Renal cortical epithelial cell (primary cell): ENCODE results near the gene TREX2. TPM values are rescaled to one million over a fixed set of nuclear protein-coding genes. Genes with fewer than 3 reads are reported as not detected.
"Not testable (repeated sequence)": the region's sequence is repeated elsewhere in the genome, so short reads cannot be mapped to it uniquely, and the experiment has no call there.

Experiments
- DNase-seq: peaks from one replicate; pipeline ENCODE4 v3.0.0-alpha.2; 2011; ENCODE audit warnings: low read depth
- total RNA-seq: library from RNA; depleted of rRNA; stranded (reverse); fragments of >200 nt; gene quantifications from 2 replicates; pipeline ENCODE4 v1.2.3, GENCODE V29; 2014

TREX2 gene
- total RNA-seq, 1 donor from 2014 or later = 0.50 TPM

- DNase-seq = no peak
Measured at GRCh38 chrX:153408871-153409351, 36.9 kb downstream of the TREX2 start.

- DNase-seq = no peak
Measured at GRCh38 chrX:153408221-153408721, 37.6 kb downstream of the TREX2 start.

GRCh38 chrX:153407736-153408135, 38.1 kb downstream of the TREX2 start:
- DNase-seq = no peak

GRCh38 chrX:153406903-153407302, 39.0 kb downstream of the TREX2 start:
- DNase-seq = no peak

DNA sequence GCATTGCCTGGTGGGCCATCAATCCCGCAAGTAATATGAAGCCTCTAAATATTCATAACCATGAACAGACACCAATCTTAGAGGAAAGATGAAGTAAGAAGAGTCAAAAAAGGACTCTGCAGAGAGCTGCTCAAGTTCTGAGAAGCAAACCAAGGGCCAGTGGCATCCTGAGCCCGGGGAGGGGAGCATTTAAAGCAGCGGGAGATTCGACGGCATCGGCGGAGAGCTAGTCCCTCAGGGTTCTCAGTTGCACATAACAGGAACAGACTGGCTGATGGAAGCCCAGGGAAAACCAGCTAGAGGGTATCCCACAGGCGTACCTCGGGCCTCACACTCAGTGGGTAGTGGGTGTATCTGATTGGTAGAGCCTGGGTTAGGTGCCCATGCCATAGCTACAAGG, 39.8 kb downstream of the TREX2 start:
- DNase-seq = no peak

- DNase-seq = no peak
Measured at GRCh38 chrX:153405426-153405825, 40.4 kb downstream of the TREX2 start.

- DNase-seq = not testable (repeated sequence)
Measured at GRCh38 chrX:153404333-153404732, 41.5 kb downstream of the TREX2 start.

GRCh38 chrX:153401133-153401764, 44.6 kb downstream of the TREX2 start, which contains the start of gene PNMA6E:
PNMA6E (minus strand) TSS chrX:153401350; CDS start chrX:153398849, 2,501 bp downstream.
- DNase-seq = no peak

DNA sequence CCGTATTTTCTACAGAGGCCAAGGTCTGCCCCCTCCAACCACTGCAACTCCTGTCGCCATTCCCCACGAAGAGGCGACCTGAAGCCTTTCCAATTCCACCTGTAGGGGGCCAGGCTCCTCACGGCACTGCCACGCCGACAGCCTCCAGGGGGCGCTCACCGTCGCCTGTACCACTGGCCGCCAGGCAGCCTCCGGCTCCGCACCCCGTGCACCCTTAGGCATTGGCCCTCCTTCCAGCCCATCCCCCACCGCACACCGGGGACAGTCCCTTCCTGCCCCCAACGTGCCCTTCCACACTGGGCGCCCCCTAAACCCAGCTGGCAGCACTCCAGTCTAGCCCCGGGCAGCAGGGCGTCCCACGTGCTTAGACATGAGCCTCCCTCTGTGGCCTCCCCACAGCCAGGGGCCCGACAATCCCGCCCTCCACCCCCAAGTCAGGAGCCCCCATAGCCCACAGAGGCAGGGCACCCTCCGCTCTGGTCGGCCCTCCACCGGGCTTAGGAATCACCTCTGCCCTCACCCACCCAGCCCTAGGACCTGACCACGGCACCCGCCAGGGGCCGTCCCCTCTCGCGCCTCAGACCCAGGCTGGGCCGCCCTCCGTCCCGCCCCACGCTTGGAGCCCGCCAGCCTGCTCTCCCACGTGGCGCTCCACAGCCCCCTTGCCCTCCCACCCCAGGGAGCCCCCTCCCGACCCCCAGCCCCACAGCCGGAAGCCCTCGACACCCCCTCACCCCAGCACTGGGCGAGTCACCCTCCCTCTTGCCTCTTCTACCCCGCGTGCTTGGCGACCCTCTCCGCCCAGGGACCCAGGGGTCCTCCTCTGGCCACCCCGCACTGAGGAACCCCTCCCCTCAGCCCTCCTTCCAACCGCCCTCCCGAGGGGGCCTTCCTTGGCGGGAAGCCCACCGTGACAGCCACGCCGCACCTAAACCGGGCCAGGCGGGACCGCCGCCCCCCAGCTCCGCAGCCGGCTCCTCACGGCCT, 45.4 kb downstream of the TREX2 start:
- no peak for DNase-seq

- no peak for DNase-seq
Measured at GRCh38 chrX:153398275-153398960, 47.4 kb downstream of the TREX2 start.

DNA sequence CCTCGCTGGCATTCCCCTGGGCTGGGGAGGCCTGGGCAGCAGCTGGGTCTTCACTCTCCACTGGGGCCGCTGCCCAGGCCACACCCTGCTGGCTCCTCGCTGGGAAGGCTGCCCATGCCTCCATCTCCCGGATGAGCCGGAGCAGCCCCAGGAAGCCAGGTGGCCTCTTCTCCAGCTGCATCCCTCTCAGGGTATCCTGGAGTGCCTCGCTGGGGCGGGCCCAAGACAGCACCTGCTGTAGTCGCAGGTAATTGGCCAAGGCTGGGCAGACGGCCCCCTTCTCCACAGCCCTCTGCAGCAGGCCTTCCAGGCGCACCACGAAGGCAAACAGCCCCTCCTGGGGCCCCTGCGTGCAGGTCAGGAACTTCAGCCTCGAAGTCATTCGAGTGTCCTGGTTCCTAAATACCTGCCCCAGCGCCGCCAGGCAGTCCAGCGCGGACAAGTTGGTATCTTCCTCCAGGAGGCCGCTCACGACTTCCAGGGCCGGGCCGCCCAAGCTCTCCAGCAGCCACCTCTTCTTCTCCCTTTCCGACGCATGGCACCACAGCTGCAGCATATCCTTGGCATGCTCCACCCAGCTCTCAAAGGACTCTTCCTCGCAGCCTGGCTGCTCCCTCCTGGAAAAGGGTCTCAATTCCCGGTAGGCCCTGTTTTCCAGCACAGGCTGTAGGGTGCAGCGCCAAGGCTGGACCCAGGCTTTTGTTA, 48.4 kb downstream of the TREX2 start:
- no peak for DNase-seq

DNA sequence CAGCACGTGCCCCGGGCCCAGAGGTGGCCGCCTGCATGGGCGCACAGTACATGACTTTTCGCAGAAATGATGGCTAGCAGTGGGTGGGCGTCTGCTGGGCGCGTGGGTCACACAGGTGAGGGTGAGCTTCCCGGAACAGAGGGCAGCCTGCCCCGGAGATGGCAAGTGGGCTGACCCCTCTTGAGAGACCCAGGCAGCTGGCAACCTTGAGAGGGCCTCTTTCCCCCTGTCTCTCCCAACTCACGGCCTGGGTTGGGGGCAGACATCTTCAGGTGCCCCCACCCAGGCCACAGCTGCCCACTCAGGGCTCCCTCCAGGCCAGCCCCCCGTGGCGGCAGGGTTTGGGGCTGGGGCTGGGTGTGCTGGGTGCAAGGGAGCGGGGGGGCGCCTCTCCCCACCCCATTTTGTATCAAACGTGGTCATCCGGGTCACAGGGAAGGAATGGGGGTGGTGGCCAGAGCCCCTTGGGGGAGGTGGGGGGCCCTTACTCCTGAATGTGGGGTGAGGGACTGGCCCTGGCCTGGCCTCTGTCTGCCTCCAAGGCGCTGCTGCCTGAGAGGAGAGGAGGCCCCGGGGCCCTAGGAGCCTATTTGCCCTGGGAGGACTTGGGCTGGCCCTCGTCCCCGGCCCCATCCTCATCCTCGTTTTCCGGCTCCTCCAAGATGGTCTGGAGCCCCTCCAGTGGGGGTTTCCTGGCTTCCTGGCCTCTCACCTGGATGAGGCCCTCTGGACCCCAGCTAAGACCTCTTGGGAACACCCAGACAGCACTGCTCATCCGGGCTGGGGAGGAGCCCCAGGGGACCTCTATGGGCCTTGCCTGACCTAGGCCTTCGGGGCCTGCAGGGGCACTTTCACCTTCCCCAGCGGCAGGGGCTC, 49.3 kb downstream of the TREX2 start:
- no peak for DNase-seq

DNA sequence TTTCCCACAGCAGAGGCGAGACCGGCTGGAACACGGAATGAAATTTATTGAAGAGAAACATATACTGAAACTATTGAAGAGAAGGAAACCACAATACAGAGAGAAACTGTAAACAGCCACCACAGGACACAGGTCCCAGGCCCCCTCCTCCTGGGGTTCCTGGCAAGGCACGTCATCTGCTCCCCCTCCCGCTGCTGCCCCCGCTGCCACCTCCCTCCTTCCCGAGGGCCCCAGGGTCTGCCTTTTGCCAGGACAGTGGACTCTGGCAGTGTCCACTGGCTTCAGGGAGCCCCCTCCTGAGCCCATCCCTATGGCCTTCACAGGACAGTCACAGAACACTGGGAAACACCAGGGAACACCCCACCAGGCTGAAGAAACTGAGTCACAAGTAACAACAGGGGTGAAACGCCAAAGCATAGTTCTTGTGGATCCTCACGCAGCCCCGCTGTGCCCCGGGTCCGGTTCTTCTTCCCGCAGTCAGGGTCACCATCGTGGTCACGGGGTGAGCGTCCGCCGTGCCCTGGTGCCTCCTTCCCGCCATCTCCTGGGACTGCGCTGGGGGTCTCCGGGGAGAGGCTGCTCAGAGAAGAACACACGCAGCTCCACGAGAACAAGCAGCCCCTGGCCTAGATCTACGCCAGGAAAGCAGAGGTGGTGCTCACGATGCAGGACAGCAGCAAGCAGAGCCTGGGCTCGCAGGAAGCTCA, 50.1 kb downstream of the TREX2 start:
- no peak for DNase-seq

DNA sequence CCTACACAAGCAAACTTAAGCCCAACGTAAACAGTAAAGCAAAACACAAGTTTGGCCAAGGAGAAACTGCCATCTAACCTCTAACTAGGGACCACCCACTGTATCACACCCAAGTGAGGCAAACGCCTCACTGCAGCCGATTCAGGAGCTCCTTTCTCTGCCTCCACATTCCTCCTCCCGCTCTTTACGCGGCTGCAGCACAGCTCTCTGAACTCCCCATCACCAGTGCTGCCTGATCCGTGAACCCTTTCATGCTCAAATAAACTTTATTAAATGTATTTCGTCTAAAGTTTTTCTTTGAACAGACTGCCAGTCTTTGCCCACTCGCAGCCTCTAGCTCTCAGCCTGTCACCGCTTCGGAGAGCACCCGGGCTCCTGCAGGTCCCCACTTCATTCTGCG, 51.2 kb downstream of the TREX2 start:
- no peak for DNase-seq

Other genes with a start within 250 kb of the TREX2 start
- gene PNMA6F, start 124.3 kb downstream of the TREX2 start, total RNA-seq = not detected in 2 replicates
- gene ZNF275, start 111.9 kb downstream of the TREX2 start, total RNA-seq = 4.3 and 9.5 TPM in 2 replicates
- 0.05 TPM in 1 of 2 replicates, not detected in the other for gene PNMA6E, start 44.7 kb downstream of the TREX2 start, total RNA-seq
- 0.35 and 4.6 TPM in 2 replicates for gene ZFP92, start 34.6 kb downstream of the TREX2 start, total RNA-seq
- gene HAUS7, start 24.5 kb upstream of the TREX2 start, total RNA-seq = 6.5 and 14.4 TPM in 2 replicates
- 0.17 and 6.0 TPM in 2 replicates for gene BGN, start 48.9 kb upstream of the TREX2 start, total RNA-seq
- gene ATP2B3, start 71.6 kb upstream of the TREX2 start, total RNA-seq = 0.05 TPM in 1 of 2 replicates, not detected in the other
- gene CCNQ, start 153.1 kb upstream of the TREX2 start, total RNA-seq = 13.9 and 42.2 TPM in 2 replicates
- gene DUSP9, start 201.1 kb upstream of the TREX2 start, total RNA-seq = 1.1 TPM in 1 of 2 replicates, not detected in the other
- gene PNCK, start 227.8 kb upstream of the TREX2 start, total RNA-seq = 0.75 TPM in 1 of 2 replicates, not detected in the other
- gene SLC6A8, start 241.9 kb upstream of the TREX2 start, total RNA-seq = 9.2 and 80.4 TPM in 2 replicates